ENCODE data around the gene IGIP.
A peak's percentile ranks its signal among the peaks of the same experiment; 100 is the strongest.

The IGIP gene

GRCh38 chr5:140111859-140112551 lies 13.7 kb upstream of the IGIP start:
- no peak for DNase-seq

DNA sequence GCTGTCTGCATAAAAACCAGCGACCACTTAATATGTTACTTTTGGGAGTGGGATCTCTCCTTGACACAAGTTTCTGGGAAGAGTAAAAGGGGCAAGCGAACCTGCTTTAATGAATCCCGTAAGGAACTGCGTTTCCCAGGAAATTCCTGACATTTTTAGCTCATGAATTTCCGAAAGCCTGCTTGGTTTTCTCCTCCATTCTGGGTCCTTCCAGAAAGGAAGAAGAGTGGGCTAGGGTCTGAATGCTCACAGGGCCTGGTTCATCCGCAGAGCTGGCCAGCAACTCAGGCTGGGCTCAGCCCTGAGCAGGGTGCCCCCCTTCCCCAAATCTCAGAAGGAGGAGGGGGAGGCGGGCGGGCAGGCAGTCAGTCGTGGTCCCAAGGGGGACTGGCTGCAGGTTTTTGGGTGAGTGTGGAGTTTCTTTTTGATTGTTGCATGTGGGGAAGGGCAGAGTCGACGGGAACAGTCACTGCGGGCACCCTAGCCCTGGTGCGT lies 13.0 kb upstream of the IGIP start:
- no peak for DNase-seq

GRCh38 chr5:140113180-140113698 lies 12.5 kb upstream of the IGIP start:
- DNase-seq, result peak in 1 of 2 donors; percentile 44

DNA sequence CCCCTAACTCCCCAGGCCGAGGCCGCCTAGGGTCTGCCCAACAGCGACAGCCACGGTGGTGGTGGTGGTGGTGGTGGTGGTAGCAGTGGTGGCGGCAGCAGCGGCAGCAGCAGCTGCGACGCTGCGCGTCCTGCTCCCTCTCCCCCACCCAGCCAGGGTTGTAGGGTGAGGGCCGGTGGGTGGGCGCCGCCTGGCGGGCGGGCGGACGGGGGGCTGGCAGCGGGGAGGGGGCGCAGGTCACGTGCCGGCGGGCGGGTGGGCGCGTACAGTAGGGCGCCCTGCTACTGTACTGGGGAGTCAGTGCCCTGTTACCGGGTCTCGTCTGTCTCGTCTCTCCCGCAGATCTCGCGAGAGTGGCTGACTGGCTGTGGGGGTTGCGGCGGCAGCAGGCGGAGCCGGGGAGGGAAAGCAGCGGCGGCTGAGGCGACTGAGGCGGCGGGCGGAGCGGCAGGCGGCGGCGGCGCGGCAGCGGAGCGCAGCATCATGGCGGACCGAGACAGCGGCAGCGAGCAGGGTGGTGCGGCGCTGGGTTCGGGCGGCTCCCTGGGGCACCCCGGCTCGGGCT lies 12.0 kb upstream of the IGIP start, which contains the start of gene PURA:
TSS of gene PURA (plus strand) at position 411 of the 565 bp plus-strand sequence. CDS start at position 484, 73 bp downstream.
- peak; percentile 97 to 98 for DNase-seq

- DNase-seq, result peak; percentile 42 to 49
Measured at GRCh38 chr5:140114341-140115185, 11.2 kb upstream of the IGIP start.

DNA sequence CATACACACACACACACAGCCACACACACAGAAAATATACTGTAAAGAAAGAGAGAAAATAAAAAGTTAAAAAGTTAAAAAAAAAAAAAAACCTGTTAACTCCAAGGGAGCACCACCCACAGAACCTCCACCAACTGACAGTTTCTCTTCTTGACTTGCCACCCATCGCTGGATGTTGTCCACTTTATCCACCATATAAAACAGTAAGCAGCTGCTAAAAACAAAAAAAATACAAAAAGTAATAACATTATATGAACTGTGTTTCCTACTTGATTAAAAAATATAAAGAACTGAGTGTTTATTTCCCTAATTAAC lies 10.6 kb upstream of the IGIP start:
- DNase-seq, result no peak

DNA sequence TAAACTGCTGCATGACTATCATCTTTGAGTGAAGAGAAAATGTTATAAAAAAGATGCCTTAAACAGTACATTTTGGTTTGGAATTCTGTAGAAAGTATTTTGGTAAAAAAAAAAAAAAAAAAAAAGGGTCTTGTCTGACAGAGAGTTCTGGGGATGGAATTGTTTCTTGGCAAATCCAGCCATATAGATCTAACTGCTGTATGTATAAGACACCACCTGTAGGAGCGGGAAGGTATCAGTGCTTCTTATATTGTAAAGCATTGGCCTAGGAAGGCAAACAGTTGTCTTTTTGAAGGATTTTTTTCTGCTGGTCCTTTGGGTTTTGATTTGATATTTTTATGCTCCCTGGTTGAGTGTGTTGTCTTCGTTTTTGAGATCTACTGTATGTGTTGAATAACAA lies 9.0 kb upstream of the IGIP start:
- no peak for DNase-seq

GRCh38 chr5:140117523-140117922 lies 8.2 kb upstream of the IGIP start:
- DNase-seq, result no peak

GRCh38 chr5:140118302-140118936 lies 7.3 kb upstream of the IGIP start:
- DNase-seq, result peak in 1 of 2 donors; percentile 22

- DNase-seq, result no peak
Measured at GRCh38 chr5:140126315-140127012, 727 bp downstream of the IGIP start.

GRCh38 chr5:140128376-140128775 lies 2.6 kb downstream of the IGIP start:
- no peak for DNase-seq

DNA sequence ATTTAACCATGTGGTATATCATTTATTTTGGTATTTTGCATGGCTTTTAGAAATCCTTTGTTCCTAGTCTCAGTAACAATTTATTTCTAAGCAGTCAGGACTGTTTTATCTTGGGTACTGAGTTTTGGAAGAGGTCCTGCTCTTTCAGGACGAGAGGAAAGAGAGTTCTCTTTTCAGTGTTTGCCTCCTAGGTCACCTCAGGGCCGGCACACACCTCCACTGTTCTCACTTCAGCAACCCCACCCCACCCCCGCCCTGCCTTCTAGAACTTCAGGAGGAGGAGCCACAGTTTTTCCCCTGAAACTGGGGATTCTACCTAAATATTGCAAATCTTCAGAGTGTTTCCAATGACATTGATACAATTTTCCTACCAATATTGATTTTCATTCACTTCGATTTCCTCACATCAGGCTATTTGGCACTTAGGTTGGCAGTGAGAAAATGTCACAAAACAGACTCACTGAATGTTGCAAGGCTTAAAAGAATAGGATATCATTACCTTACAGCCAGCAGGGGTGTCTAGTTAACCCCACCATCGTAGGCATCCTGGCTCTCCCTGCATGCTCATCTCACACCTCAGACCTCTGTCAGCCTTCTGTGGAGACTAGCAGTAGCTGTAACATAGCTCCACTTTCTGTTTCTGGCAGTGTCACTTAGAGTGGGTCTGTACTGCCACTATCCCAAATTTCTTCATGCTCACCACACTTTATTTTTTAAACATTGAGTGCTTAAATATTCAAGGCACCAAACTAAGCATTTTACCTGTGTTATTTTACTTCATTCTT lies 5.4 kb downstream of the IGIP start:
- DNase-seq, result no peak

- DNase-seq, result peak in 1 of 2 donors; percentile 15
Measured at GRCh38 chr5:140131967-140132409, 6.3 kb downstream of the IGIP start.

- DNase-seq, result no peak
Measured at GRCh38 chr5:140133514-140134167, 7.9 kb downstream of the IGIP start.

- DNase-seq, result no peak
Measured at GRCh38 chr5:140134277-140134935, 8.7 kb downstream of the IGIP start.

GRCh38 chr5:140135127-140135526 lies 9.4 kb downstream of the IGIP start:
- DNase-seq, result no peak

DNA sequence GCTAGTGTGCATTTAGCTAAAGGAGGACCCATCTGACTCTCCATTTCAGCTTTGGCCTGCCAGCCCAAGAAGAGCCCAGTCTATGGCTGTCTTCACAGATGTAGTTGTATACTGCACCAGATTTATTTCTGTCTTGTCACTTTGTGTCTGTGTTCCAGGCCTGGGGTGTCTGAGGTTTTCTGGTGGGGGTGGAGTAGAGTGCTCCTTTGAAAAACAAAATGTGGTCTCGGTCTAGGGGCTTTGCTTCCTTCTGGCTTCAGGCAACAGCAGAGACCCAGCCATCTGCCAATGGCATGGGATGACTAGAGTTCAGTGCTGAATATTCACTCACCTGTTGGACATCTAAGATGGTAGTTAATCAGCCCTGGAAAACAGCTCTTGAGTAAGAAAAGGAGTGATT lies 10.9 kb downstream of the IGIP start:
- no peak for DNase-seq

DNA sequence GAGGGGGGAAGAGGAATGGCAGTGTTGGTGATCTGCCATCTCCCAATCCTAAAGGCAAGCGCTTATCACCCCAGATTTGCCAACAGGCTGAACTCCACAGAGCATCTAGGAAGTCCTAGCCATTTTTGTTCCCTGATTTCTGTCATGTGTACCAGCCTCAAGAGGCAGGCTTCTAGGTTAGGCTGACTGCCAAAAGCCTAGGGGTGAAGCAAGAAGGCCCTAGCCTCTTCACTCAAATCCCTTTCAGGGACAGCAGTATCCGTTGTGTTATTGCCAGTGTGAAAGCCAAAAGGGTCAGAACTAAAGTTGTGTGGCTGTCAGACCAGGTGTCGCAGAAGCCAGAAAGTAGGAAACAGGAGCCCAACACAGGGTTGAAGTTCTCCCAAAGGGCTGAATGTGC lies 14.7 kb downstream of the IGIP start:
- DNase-seq, result no peak

DNA sequence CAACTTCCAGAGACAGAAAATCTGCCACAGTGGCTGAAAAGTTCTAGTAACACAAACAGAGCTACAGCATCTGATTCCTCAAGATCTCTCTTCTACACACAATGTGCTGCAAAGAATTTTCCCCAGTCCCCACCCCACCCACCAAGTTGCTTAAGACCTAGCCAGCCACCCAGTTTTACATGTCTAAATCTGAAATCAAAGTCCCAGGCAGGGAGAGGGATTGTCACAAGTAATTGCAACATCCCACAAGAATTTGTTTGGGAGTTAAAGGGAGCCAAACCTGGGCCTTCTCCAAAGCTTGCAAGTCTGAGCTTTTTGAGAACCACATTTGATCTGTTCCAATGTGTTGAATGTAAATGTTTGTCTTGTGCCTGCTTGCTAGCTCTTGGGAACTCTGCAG lies 15.5 kb downstream of the IGIP start:
- no peak for DNase-seq

DNA sequence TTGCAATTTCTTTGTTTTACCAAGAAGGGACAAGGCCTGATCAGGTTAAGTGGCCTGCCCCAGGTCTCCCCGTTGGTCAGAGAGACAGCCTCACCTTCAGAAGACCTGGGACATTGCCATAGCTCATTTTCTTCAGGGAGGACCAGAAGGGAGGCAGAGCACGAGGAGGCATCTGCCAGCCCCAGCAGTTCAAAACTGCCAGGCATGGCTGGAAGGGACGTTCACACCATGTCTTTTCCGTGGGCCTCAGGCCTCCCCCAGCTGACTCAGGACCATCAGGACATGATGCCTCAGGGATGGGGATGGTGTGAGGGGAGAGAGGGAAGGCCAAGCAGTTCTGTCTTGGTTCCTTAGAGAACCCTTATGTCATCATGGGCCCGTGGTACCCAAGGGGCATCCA lies 16.5 kb downstream of the IGIP start:
- no peak for DNase-seq
